Measurements from ENCODE around the gene ROBO3.

Gene ROBO3

GRCh38 chr11:124865181-124865901 is at the start of gene ROBO3:
Gene ROBO3 (plus strand): TSS chr11:124865432. CDS start chr11:124865578, 146 bp downstream.
- Mint-ChIP-seq H3K4me1 (peaks cover 56% of the 10 kb centered on the region), H3K4me3 (peak within 1 kb of the TSS; percentile 40 to 52), H3K9me3 (no peaks in the 10 kb centered on the region), H3K27ac (peak within 1 kb of the TSS in 1 of 2 donors; percentile 42), H3K27me3 (peaks cover 100% of the 10 kb centered on the region)
- DNase-seq (no peak), ATAC-seq (no peak)

GRCh38 chr11:124817036-124817435 is 48.2 kb upstream of the ROBO3 start:
- Mint-ChIP-seq H3K27ac (no peak overlapping the region), H3K27me3 (peaks cover 47% of the 10 kb centered on the region)

GRCh38 chr11:124821995-124822730 is 43.1 kb upstream of the ROBO3 start:
- DNase-seq (no peak), ATAC-seq (no peak)
- H3K4me1 Mint-ChIP-seq = no peaks in the 10 kb centered on the region
- no peaks in the 10 kb centered on the region for H3K9me3 Mint-ChIP-seq
- H3K27me3 Mint-ChIP-seq = peaks cover 57% of the 10 kb centered on the region
- no peak overlapping the region for H3K4me3 Mint-ChIP-seq
- no peak overlapping the region for H3K27ac Mint-ChIP-seq

More at GRCh38 chr11:124817036-124817435, 48.2 kb upstream of the ROBO3 start:
- ATAC-seq (no peak), DNase-seq (no peak)
- Mint-ChIP-seq H3K4me3 (no peak overlapping the region), H3K9me3 (no peaks in the 10 kb centered on the region), H3K4me1 (no peaks in the 10 kb centered on the region)

GRCh38 chr11:124823512-124824376 is 41.5 kb upstream of the ROBO3 start:
- Mint-ChIP-seq H3K27ac (no peak overlapping the region), H3K4me1 (no peaks in the 10 kb centered on the region), H3K9me3 (no peaks in the 10 kb centered on the region), H3K27me3 (peaks cover 44% of the 10 kb centered on the region), H3K4me3 (no peak overlapping the region)
- DNase-seq (no peak), ATAC-seq (no peak)

GRCh38 chr11:124825876-124826275 is 39.4 kb upstream of the ROBO3 start:
- Mint-ChIP-seq H3K4me3 (no peak overlapping the region), H3K4me1 (no peaks in the 10 kb centered on the region)

GRCh38 chr11:124829986-124830385 is 35.2 kb upstream of the ROBO3 start:
- no peak for DNase-seq
- H3K4me3 Mint-ChIP-seq = no peak overlapping the region
- peaks cover 4% of the 10 kb centered on the region for H3K4me1 Mint-ChIP-seq
- peaks cover 43% of the 10 kb centered on the region for H3K27me3 Mint-ChIP-seq
- H3K9me3 Mint-ChIP-seq = no peaks in the 10 kb centered on the region
- no peak overlapping the region for H3K27ac Mint-ChIP-seq
- no peak for ATAC-seq

More at GRCh38 chr11:124825876-124826275, 39.4 kb upstream of the ROBO3 start:
- Mint-ChIP-seq H3K27me3 (peaks cover 42% of the 10 kb centered on the region), H3K27ac (no peak overlapping the region), H3K9me3 (no peaks in the 10 kb centered on the region)
- DNase-seq (no peak), ATAC-seq (no peak)

- Mint-ChIP-seq H3K4me3 (no peak overlapping the region), H3K27me3 (peaks cover 43% of the 10 kb centered on the region)
These were observed 34.5 kb upstream of the ROBO3 start for GRCh38 chr11:124830749-124831148.

GRCh38 chr11:124831897-124832296 is 33.3 kb upstream of the ROBO3 start:
- Mint-ChIP-seq H3K27me3 (peaks cover 34% of the 10 kb centered on the region), H3K9me3 (no peaks in the 10 kb centered on the region), H3K4me1 (peaks cover 14% of the 10 kb centered on the region), H3K4me3 (no peak overlapping the region), H3K27ac (no peak overlapping the region)
- ATAC-seq = no peak
- DNase-seq = no peak

More at GRCh38 chr11:124830749-124831148, 34.5 kb upstream of the ROBO3 start:
- H3K4me1 Mint-ChIP-seq = peaks cover 4% of the 10 kb centered on the region
- no peaks in the 10 kb centered on the region for H3K9me3 Mint-ChIP-seq
- DNase-seq (no peak), ATAC-seq (no peak)
- H3K27ac Mint-ChIP-seq = no peak overlapping the region

- no peaks in the 10 kb centered on the region for H3K9me3 Mint-ChIP-seq
- H3K4me3 Mint-ChIP-seq = no peak overlapping the region
- H3K4me1 Mint-ChIP-seq = peaks cover 19% of the 10 kb centered on the region
- peaks cover 34% of the 10 kb centered on the region for H3K27me3 Mint-ChIP-seq
- H3K27ac Mint-ChIP-seq = no peak overlapping the region
- ATAC-seq = peak; percentile 31
- DNase-seq = no peak
These were observed 32.7 kb upstream of the ROBO3 start for GRCh38 chr11:124832571-124832970.

GRCh38 chr11:124834526-124835180 is 30.6 kb upstream of the ROBO3 start:
- Mint-ChIP-seq H3K4me3 (no peak overlapping the region), H3K4me1 (peaks cover 25% of the 10 kb centered on the region), H3K27ac (no peak overlapping the region), H3K27me3 (peaks cover 55% of the 10 kb centered on the region), H3K9me3 (no peaks in the 10 kb centered on the region)
- ATAC-seq (no peak), DNase-seq (no peak)

- H3K9me3 Mint-ChIP-seq = no peaks in the 10 kb centered on the region
- DNase-seq = no peak
- H3K4me3 Mint-ChIP-seq = peak overlapping the region; percentile 57 to 78
- no peak for ATAC-seq
- H3K27ac Mint-ChIP-seq = peak overlapping the region in 1 of 2 donors; percentile 55
- H3K4me1 Mint-ChIP-seq = peaks cover 33% of the 10 kb centered on the region
- peaks cover 68% of the 10 kb centered on the region for H3K27me3 Mint-ChIP-seq
These were observed 29.3 kb upstream of the ROBO3 start for GRCh38 chr11:124835918-124836317.

- no peak overlapping the region for H3K27ac Mint-ChIP-seq
- peak; percentile 47 for ATAC-seq
- no peaks in the 10 kb centered on the region for H3K9me3 Mint-ChIP-seq
- H3K4me1 Mint-ChIP-seq = peaks cover 32% of the 10 kb centered on the region
- no peak for DNase-seq
- H3K27me3 Mint-ChIP-seq = peaks cover 74% of the 10 kb centered on the region
- no peak overlapping the region for H3K4me3 Mint-ChIP-seq
These were observed 27.8 kb upstream of the ROBO3 start for GRCh38 chr11:124837491-124837856.

GRCh38 chr11:124838805-124839127 is 26.5 kb upstream of the ROBO3 start:
- ATAC-seq = no peak
- Mint-ChIP-seq H3K4me1 (peaks cover 40% of the 10 kb centered on the region), H3K9me3 (no peaks in the 10 kb centered on the region), H3K4me3 (peak overlapping the region; percentile 32 to 59), H3K27me3 (peaks cover 74% of the 10 kb centered on the region), H3K27ac (no peak overlapping the region)
- DNase-seq = no peak

- ATAC-seq (peak; percentile 27), DNase-seq (no peak)
- Mint-ChIP-seq H3K4me1 (peaks cover 40% of the 10 kb centered on the region), H3K27ac (no peak overlapping the region), H3K27me3 (peaks cover 74% of the 10 kb centered on the region), H3K9me3 (no peaks in the 10 kb centered on the region), H3K4me3 (peak overlapping the region; percentile 48 to 72)
These were observed 25.9 kb upstream of the ROBO3 start for GRCh38 chr11:124839128-124839971.
